GM19240 (cell line): ENCODE results near the gene SORL1-AS1.
"Not testable (repeated sequence)": the region's sequence is repeated elsewhere in the genome, so short reads cannot be mapped to it uniquely, and the experiment has no call there.

Experiments used
- DNase-seq: peaks from one replicate; pipeline ENCODE4 v3.0.0; 2011; ENCODE audit warnings: low spot score; ENCODE audit not compliant: insufficient read length

Gene SORL1-AS1

GRCh38 chr11:121427400-121427744 is 25.4 kb downstream of the SORL1-AS1 start:
- no peak for DNase-seq

GRCh38 chr11:121426476-121427399 is 26.0 kb downstream of the SORL1-AS1 start:
- DNase-seq = no peak

GRCh38 chr11:121425828-121426227 is 26.9 kb downstream of the SORL1-AS1 start:
- no peak for DNase-seq

GRCh38 chr11:121422675-121423074 is 30.1 kb downstream of the SORL1-AS1 start:
- DNase-seq = no peak

- no peak for DNase-seq
Measured at GRCh38 chr11:121421149-121421901, 31.4 kb downstream of the SORL1-AS1 start.

GRCh38 chr11:121420398-121420797 is 32.4 kb downstream of the SORL1-AS1 start:
- no peak for DNase-seq

GRCh38 chr11:121419836-121420235 is 32.9 kb downstream of the SORL1-AS1 start:
- DNase-seq = no peak

- no peak for DNase-seq
Measured at GRCh38 chr11:121418625-121419114, 34.1 kb downstream of the SORL1-AS1 start.

GRCh38 chr11:121417607-121418006 is 35.2 kb downstream of the SORL1-AS1 start:
- DNase-seq = no peak

- DNase-seq = no peak
Measured at GRCh38 chr11:121417055-121417551, 35.7 kb downstream of the SORL1-AS1 start.

GRCh38 chr11:121415856-121416255 is 36.9 kb downstream of the SORL1-AS1 start:
- no peak for DNase-seq

GRCh38 chr11:121414141-121414913 is 38.4 kb downstream of the SORL1-AS1 start:
- DNase-seq = no peak

GRCh38 chr11:121412711-121413415 is 39.9 kb downstream of the SORL1-AS1 start:
- DNase-seq = no peak

- no peak for DNase-seq
Measured at GRCh38 chr11:121412000-121412587, 40.7 kb downstream of the SORL1-AS1 start.

- not testable (repeated sequence) for DNase-seq
Measured at GRCh38 chr11:121411330-121411729, 41.4 kb downstream of the SORL1-AS1 start.

GRCh38 chr11:121410041-121410440 is 42.7 kb downstream of the SORL1-AS1 start:
- DNase-seq = not testable (repeated sequence)

- DNase-seq = no peak
Measured at GRCh38 chr11:121408830-121409229, 43.9 kb downstream of the SORL1-AS1 start.

GRCh38 chr11:121406291-121406690 is 46.5 kb downstream of the SORL1-AS1 start:
- DNase-seq = no peak

GRCh38 chr11:121405646-121406045 is 47.1 kb downstream of the SORL1-AS1 start:
- DNase-seq = no peak

- DNase-seq = no peak
Measured at GRCh38 chr11:121394785-121395184, 58.0 kb downstream of the SORL1-AS1 start.
